ENCODE measurements around the gene NAALADL2. TPM values are rescaled to one million over a fixed set of nuclear protein-coding genes. Genes with fewer than 3 reads are reported as not detected.

NAALADL2 gene
- total and polyA plus RNA-seq, 2 of the 4 experiments (the other 2 are of a cell fraction), result 3.8 to 19.2 TPM

DNA sequence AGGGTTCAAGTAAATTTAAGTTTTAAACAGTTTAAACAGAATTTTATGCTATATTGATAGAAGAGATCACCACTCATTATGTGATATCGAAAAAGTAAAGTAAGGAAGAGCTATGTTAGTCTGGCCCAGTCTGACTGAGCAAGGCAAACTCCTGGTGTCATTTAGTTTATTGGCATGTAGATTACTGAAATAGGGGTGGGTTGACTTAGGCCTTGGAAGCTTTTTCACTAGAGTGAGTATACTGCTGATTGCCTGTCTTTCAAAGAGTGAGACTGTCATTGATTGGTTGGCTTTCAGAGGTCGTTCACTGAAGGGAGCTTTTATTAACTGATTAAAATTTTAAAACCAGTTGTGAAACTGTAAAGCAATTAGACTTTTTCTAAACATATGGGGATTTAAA, 294.5 kb downstream of the NAALADL2 start:
- Histone ChIP-seq H3K9ac (ENCODE audit: low read depth, low read length) (no peak overlapping the region), H3K23ac (ENCODE audit: low read depth, low read length) (no peak overlapping the region), H2AFZ (replicated peaks; ENCODE audit: low read length, poor library complexity) (no peak overlapping the region), H3K4me2 (ENCODE audit: low read depth, low read length) (no peak overlapping the region), H3K9me1 (ENCODE audit: insufficient read depth, low read length) (no peaks in the 10 kb centered on the region), H2BK20ac (ENCODE audit: low read depth, low read length) (no peak overlapping the region), H3K27me3 (ENCODE audit: control insufficient read depth, insufficient read depth, low read length) (no peaks in the 10 kb centered on the region), H3K36me3 (ENCODE audit: control insufficient read depth, insufficient read depth, low read length) (no peaks in the 10 kb centered on the region), H3K4me3 (ENCODE audit: insufficient read depth, low read depth, low read length) (no peak overlapping the region), H4K20me1 (ENCODE audit: insufficient read depth, low read length) (no peaks in the 10 kb centered on the region), H3K4me1 (ENCODE audit: control insufficient read depth, insufficient read depth, low read length) (no peaks in the 10 kb centered on the region), H2BK120ac (ENCODE audit: low read depth, low read length) (no peak overlapping the region), H2BK15ac (ENCODE audit: low read depth, low read length) (no peak overlapping the region), H3K56ac (ENCODE audit: extremely low read depth, insufficient read depth, low read length) (no peak overlapping the region), H3K79me1 (ENCODE audit: low read depth in 1 of 2, low read length in 2 of 2) (no peaks in the 10 kb centered on the region), H3K27ac (ENCODE audit: insufficient read depth, low read length) (no peak overlapping the region), H3K18ac (ENCODE audit: low read depth, low read length) (no peak overlapping the region), H2BK5ac (ENCODE audit: low read depth, low read length, poor library complexity, severe bottlenecking) (no peak overlapping the region), H2AK9ac (replicated peaks; ENCODE audit: low read depth, low read length, poor library complexity) (no peak overlapping the region), H3K4ac (ENCODE audit: low read depth, low read length) (no peak overlapping the region), H4K5ac (ENCODE audit: low read depth, low read length) (no peak overlapping the region), H2AK5ac (ENCODE audit: low read depth, low read length) (no peak overlapping the region), H4K91ac (ENCODE audit: insufficient read depth, low read depth, low read length) (no peak overlapping the region), H3K9me3 (ENCODE audit: control insufficient read depth, insufficient read depth, low read length) (no peaks in the 10 kb centered on the region), H4K8ac (ENCODE audit: low read depth in 2 of 2, low read length in 2 of 2) (no peak overlapping the region), H3K14ac (replicated peaks; ENCODE audit: low read depth, low read length) (no peak overlapping the region)
- DNase-seq (no peak), ATAC-seq (ENCODE audit: low read depth) (no peak)
- ChIA-PET POLR2A (ENCODE audit: unreplicated experiment) (no interaction called here), CTCF (no interaction called here)
- no CpG with 5 or more reads among the region's 2 CpGs for WGBS, 2 experiments (ENCODE audit: extremely low coverage in 2 of 2, insufficient read length in 1 of 2)
- intact Hi-C loops (cut with micrococcal nuclease) (no loop called here), in situ Hi-C loops (cut with MboI; ENCODE audit: low sequenced_read_pairs) (loop anchor here (25.0 kb wide), 1 partner anchor 1284 kb away; no protein-coding TSS in a partner anchor), dilution Hi-C loops (cut with HindIII; ENCODE audit: low sequenced_read_pairs, unreplicated experiment) (no loop called here)
- no TSS peak for BruUV-seq (replicated peaks)
- TF ChIP-seq MAFK (IDR thresholded peaks at IDR 0.05; ENCODE audit: low read depth, low read length) (no peak), RFX5 (IDR thresholded peaks at IDR 0.05; ENCODE audit: low read depth, low read length) (no peak), POLR2A (IDR thresholded peaks at IDR 0.05; ENCODE audit: low read depth, low read length) (no peak), NFE2L2 (IDR thresholded peaks at IDR 0.05; ENCODE audit: low read depth, low read length) (no peak), BHLHE40 (IDR thresholded peaks at IDR 0.05; ENCODE audit: low read depth, low read length) (no peak), MXI1 (IDR thresholded peaks at IDR 0.05; ENCODE audit: borderline replicate concordance, low read depth, low read length) (no peak)
- TF ChIP-seq, protein P1, sequence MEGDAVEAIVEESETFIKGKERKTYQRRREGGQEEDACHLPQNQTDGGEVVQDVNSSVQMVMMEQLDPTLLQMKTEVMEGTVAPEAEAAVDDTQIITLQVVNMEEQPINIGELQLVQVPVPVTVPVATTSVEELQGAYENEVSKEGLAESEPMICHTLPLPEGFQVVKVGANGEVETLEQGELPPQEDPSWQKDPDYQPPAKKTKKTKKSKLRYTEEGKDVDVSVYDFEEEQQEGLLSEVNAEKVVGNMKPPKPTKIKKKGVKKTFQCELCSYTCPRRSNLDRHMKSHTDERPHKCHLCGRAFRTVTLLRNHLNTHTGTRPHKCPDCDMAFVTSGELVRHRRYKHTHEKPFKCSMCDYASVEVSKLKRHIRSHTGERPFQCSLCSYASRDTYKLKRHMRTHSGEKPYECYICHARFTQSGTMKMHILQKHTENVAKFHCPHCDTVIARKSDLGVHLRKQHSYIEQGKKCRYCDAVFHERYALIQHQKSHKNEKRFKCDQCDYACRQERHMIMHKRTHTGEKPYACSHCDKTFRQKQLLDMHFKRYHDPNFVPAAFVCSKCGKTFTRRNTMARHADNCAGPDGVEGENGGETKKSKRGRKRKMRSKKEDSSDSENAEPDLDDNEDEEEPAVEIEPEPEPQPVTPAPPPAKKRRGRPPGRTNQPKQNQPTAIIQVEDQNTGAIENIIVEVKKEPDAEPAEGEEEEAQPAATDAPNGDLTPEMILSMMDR (conservative IDR thresholded peaks at IDR 0.05; ENCODE audit: low read depth, low read length), result no peak

Measured in IMR-90 (cell line).